Measurements from ENCODE around the gene SCAI. TPM values are rescaled to one million over a fixed set of nuclear protein-coding genes. Genes with fewer than 3 reads are reported as not detected.

SCAI gene
- total RNA-seq (2021; fragmentation: NEBNext Ultra II Directional; extraction: Animal tissue kit (Norgen Biotek cat#: 25700)): 1 to 10 TPM; 4.7 to 7.2 (median 5.6) TPM
- long read RNA-seq, partial matches to known transcripts: 1 of 4 reads
- long read RNA-seq, other reads (novel, unspliced or antisense): 3 of 4 reads

DNA sequence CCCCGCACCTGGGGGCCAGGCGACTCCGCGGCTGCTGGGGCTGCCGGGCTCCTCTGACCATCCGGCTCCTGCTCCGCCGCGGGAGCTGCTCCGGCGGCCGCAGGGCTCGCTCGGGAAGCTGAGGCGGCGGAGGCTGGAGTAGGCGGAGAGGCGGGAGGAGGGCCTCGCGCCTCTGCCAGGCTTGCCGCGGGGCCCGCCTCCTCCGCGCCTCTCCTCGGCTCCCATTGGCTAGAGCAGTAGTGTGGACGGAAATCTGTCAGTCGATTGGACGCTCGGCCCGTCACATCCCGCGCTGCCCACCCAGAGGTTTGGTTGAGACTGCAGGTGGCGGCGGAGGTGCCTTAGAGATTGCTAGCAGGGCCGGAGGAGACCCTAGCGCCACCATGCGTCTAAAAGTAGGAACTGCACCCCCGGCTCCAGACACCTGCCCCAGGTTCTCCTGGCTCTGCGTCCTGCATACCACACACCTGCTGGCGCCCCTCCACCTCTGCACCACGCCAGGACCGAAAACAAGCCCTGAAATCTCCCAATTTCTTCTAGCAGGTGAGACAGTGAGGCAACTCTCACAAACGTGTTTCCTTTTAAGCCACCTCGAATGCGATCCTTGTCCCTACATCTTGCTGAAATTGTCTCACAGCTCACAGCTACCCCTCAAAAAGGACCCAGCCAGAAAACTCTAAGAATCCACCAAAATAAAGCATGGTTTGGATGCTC lies at the start of gene SCAI:
TSS of gene SCAI (minus strand) at position 152 of the 714 bp plus-strand sequence. CDS start at position 61, 91 bp downstream.
- peak within 1 kb of the TSS; percentile 27 for H3K27ac Mint-ChIP-seq
- peak within 1 kb of the TSS; percentile 96 for H3K4me3 Mint-ChIP-seq
- H3K27me3 Mint-ChIP-seq (ENCODE audit: insufficient read depth): no peaks in the 10 kb centered on the region
- H3K36me3 Mint-ChIP-seq (ENCODE audit: low read depth): peaks cover 8% of the 10 kb centered on the region; the same call in 1 of the 2 replicates
- DNase-seq: peak; percentile 99
- peaks cover 42% of the 10 kb centered on the region for H3K4me1 Mint-ChIP-seq (ENCODE audit: low read depth)
- TF ChIP-seq, protein P1, sequence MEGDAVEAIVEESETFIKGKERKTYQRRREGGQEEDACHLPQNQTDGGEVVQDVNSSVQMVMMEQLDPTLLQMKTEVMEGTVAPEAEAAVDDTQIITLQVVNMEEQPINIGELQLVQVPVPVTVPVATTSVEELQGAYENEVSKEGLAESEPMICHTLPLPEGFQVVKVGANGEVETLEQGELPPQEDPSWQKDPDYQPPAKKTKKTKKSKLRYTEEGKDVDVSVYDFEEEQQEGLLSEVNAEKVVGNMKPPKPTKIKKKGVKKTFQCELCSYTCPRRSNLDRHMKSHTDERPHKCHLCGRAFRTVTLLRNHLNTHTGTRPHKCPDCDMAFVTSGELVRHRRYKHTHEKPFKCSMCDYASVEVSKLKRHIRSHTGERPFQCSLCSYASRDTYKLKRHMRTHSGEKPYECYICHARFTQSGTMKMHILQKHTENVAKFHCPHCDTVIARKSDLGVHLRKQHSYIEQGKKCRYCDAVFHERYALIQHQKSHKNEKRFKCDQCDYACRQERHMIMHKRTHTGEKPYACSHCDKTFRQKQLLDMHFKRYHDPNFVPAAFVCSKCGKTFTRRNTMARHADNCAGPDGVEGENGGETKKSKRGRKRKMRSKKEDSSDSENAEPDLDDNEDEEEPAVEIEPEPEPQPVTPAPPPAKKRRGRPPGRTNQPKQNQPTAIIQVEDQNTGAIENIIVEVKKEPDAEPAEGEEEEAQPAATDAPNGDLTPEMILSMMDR (IDR thresholded peaks at IDR 0.05): peak; percentile 99
- no peaks in the 10 kb centered on the region for H3K9me3 Mint-ChIP-seq

DNA sequence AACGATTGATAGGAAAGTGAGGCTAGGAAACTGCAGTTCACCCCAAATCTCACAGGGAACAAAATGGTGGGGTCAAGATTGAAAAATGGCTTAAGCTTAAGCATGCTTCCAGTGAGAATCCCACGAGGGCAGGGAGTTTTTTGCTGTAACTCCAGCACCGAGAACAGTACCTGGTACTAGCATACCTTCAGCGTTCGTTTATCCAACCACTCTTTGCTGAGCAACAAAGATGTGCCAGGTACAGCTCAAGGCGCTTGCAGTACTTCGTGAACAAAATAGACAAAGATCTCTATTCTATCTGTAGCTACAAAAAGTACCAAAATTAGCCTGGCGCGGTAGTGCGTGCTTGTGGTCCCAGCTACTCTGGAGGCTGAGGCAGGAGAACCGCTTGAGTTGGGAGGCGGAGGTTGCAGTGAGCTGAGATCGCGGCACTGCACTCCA lies 47.1 kb upstream of the SCAI start:
- no peaks in the 10 kb centered on the region for H3K27me3 Mint-ChIP-seq (ENCODE audit: insufficient read depth)
- no peaks in the 10 kb centered on the region for H3K36me3 Mint-ChIP-seq (ENCODE audit: low read depth)
- DNase-seq: no peak
- no peaks in the 10 kb centered on the region for H3K9me3 Mint-ChIP-seq
- TF ChIP-seq, protein P1 (IDR thresholded peaks at IDR 0.05): no peak
- H3K4me3 Mint-ChIP-seq: peak overlapping the region; percentile 99
- peaks cover 19% of the 10 kb centered on the region for H3K4me1 Mint-ChIP-seq (ENCODE audit: low read depth)
- peak overlapping the region; percentile 92 for H3K27ac Mint-ChIP-seq

DNA sequence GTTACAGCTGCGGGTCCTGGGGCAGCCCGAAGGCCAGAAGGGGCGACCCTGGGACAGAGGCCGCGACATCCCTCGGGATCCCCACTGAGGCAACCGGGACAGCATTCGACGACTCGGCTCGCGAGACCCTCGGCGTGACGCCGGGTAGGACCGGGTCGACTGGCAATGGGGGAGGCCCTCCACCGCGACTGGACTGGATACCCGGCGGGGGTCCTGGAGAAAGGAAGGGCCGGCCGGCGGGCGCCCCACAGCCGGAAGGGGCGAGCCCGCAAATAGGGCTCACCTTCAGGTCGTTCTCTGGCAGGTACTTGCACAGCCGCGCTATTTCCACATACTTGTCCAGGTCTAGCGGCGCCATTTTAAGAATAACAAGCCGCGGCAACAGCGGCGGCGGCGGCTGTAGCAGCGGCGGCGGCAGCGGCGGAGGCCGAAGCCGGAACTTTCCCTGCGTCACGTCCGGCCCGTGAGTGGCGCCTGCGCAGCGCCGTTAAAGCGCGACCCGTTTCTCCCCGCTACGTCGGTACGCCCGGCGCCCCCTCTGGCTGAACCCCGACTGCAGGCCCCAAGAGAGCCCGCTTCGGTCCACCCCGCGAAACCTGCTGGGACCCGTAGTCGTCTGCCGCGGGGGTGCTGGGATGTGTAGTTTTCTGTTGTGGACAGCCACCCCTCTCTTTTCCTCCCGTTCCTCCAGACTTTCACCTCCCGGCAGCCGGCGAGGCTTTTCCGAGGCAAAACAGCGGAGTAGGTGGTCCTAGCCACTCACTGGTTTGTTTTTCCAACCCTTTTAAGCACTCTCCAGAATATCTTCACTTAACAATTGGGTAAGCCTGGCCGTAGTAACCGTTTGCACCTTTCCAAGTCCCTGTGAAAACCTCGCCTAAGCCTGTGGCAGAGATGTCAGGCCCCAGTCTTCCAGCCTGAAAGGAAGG lies 46.3 kb upstream of the SCAI start, which contains the start of gene PPP6C:
TSS of gene PPP6C (minus strand) at position 443 of the 929 bp plus-strand sequence. CDS start at position 358, 85 bp downstream.
- H3K27ac Mint-ChIP-seq: peak within 1 kb of the TSS; percentile 92
- peaks cover 19% of the 10 kb centered on the region for H3K4me1 Mint-ChIP-seq (ENCODE audit: low read depth)
- H3K4me3 Mint-ChIP-seq: peak within 1 kb of the TSS; percentile 99
- no peaks in the 10 kb centered on the region for H3K36me3 Mint-ChIP-seq (ENCODE audit: low read depth)
- TF ChIP-seq, protein P1 (IDR thresholded peaks at IDR 0.05): peak; percentile 81
- peak; percentile 95 for DNase-seq
- no peaks in the 10 kb centered on the region for H3K9me3 Mint-ChIP-seq
- no peaks in the 10 kb centered on the region for H3K27me3 Mint-ChIP-seq (ENCODE audit: insufficient read depth)

DNA sequence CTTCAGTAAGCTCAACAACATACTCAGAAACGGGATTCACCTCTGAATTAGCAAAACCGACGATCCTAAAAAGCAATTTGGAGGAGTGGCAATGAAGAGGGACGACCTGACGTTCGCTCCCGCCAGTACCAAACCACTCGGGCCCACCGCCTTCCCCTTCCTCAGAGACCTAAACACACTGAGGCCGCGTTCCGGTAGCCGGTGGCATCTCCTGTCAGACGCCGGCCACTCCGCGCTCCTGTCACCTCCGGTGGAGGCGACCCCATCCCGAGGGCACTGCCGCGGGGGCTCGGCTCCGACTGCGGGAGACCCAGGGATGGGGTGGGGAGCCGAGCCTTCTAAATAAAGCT lies 45.7 kb upstream of the SCAI start:
- Mint-ChIP-seq H3K36me3 (ENCODE audit: low read depth) (no peaks in the 10 kb centered on the region), H3K4me3 (peak overlapping the region; percentile 99), H3K4me1 (ENCODE audit: low read depth) (peaks cover 19% of the 10 kb centered on the region), H3K27me3 (ENCODE audit: insufficient read depth) (no peaks in the 10 kb centered on the region), H3K9me3 (no peaks in the 10 kb centered on the region), H3K27ac (peak overlapping the region; percentile 92)
- TF ChIP-seq, protein P1 (IDR thresholded peaks at IDR 0.05): no peak
- no peak for DNase-seq

DNA sequence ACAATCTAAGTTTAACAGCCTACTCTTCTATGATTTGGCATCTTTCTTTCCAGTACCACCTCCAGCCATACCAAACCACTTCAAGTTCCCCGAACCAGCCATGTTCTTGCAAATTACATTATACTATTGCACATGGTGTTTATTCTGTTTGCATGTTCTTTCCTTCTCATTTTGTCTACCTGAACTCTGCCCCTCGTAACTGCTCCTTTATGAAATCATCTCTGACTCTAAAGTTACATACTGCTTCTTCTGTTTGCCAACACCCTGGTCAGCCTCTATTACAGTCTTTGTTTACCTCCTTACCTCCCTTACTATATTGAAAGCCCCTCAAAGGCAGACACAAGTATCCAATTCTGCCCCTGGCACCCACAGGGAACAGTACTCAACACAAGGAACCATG lies 40.2 kb upstream of the SCAI start:
- H3K4me3 Mint-ChIP-seq: no peak overlapping the region
- H3K27ac Mint-ChIP-seq: no peak overlapping the region
- H3K4me1 Mint-ChIP-seq (ENCODE audit: low read depth): peaks cover 27% of the 10 kb centered on the region
- TF ChIP-seq, protein P1 (IDR thresholded peaks at IDR 0.05): no peak
- no peaks in the 10 kb centered on the region for H3K27me3 Mint-ChIP-seq (ENCODE audit: insufficient read depth)
- DNase-seq: no peak
- H3K36me3 Mint-ChIP-seq (ENCODE audit: low read depth): peaks cover 5% of the 10 kb centered on the region; the same call in 1 of the 2 replicates
- H3K9me3 Mint-ChIP-seq: no peaks in the 10 kb centered on the region
